ENCODE results near the gene ANKRD55. TPM values are rescaled to one million over a fixed set of nuclear protein-coding genes. Genes with fewer than 3 reads are reported as not detected.

ANKRD55 gene
- total and polyA plus RNA-seq, 9 of the 15 experiments (the other 6 are each of a cell fraction or from before 2014, with no cell fraction given): 3.4 to 10.6 (median 6.5) TPM

- TF ChIP-seq ZNF407 (IDR thresholded peaks at IDR 0.05; ENCODE audit: low read depth): no peak
- no peak for TF ChIP-seq SLC30A9 (CRISPR knock-in tag; IDR thresholded peaks at IDR 0.05)
- TF ChIP-seq ZNF121 (CRISPR knock-in tag; conservative IDR thresholded peaks at IDR 0.05): no peak
- no peak for TF ChIP-seq AFF4 (CRISPR knock-in tag; IDR thresholded peaks at IDR 0.05)
Measured at GRCh38 chr5:56094579-56095361, 138.4 kb downstream of the ANKRD55 start (continued).

All from K562 (cell line).